ENCODE data around the gene TCF12.
"Not testable (repeated sequence)": the region's sequence is repeated elsewhere in the genome, so short reads cannot be mapped to it uniquely, and the experiment has no call there.

Gene TCF12

GRCh38 chr15:57097246-57097645 lies 178.8 kb downstream of the TCF12 start:
- no peak for DNase-seq

GRCh38 chr15:57097919-57098543 lies 179.6 kb downstream of the TCF12 start:
- DNase-seq = not testable (repeated sequence)

- DNase-seq = no peak
Observed at GRCh38 chr15:57098896-57099295, 180.5 kb downstream of the TCF12 start.

- no peak for DNase-seq
Observed at GRCh38 chr15:57100136-57100539, 181.7 kb downstream of the TCF12 start.

GRCh38 chr15:57102858-57103257 lies 184.4 kb downstream of the TCF12 start:
- no peak for DNase-seq

- no peak for DNase-seq
Observed at GRCh38 chr15:57108296-57108695, 189.9 kb downstream of the TCF12 start.

- DNase-seq = no peak
Observed at GRCh38 chr15:57109005-57109404, 190.6 kb downstream of the TCF12 start.

- DNase-seq = no peak
Observed at GRCh38 chr15:57111002-57111401, 192.6 kb downstream of the TCF12 start.

GRCh38 chr15:57112178-57112577 lies 193.7 kb downstream of the TCF12 start:
- DNase-seq = no peak

GRCh38 chr15:57114070-57114469 lies 195.6 kb downstream of the TCF12 start:
- no peak for DNase-seq

- no peak for DNase-seq
Observed at GRCh38 chr15:57118013-57118799, 199.8 kb downstream of the TCF12 start.

GRCh38 chr15:57122080-57122840 lies 203.8 kb downstream of the TCF12 start:
- DNase-seq = no peak

- no peak for DNase-seq
Observed at GRCh38 chr15:57124036-57124435, 205.6 kb downstream of the TCF12 start.

GRCh38 chr15:57129064-57129463 lies 210.6 kb downstream of the TCF12 start:
- no peak for DNase-seq

- DNase-seq = no peak
Observed at GRCh38 chr15:57130956-57131355, 212.5 kb downstream of the TCF12 start.

- DNase-seq = no peak
Observed at GRCh38 chr15:57133127-57133968, 214.9 kb downstream of the TCF12 start.

- DNase-seq = no peak
Observed at GRCh38 chr15:57134071-57134605, 215.7 kb downstream of the TCF12 start.

- no peak for DNase-seq
Observed at GRCh38 chr15:57134851-57135250, 216.4 kb downstream of the TCF12 start.

GRCh38 chr15:57135800-57136199 lies 217.4 kb downstream of the TCF12 start:
- DNase-seq = no peak

GRCh38 chr15:57138349-57138788 lies 219.9 kb downstream of the TCF12 start:
- no peak for DNase-seq

GRCh38 chr15:57143511-57144078 lies 225.2 kb downstream of the TCF12 start:
- DNase-seq = no peak

- no peak for DNase-seq
Observed at GRCh38 chr15:57144448-57144847, 226.0 kb downstream of the TCF12 start.

All from stimulated activated CD4-positive, alpha-beta T cell treated with anti-CD3 and anti-CD28 coated beads, Interleukin-4, amount 100 ng/mL, for 4 hours (primary cell).